Testis (tissue), 5 donors: ENCODE data around the gene MLANA. TPM values are rescaled to one million over a fixed set of nuclear protein-coding genes. Genes with fewer than 3 reads are reported as not detected.

ENCODE experiments used
- DNase-seq: peaks from one replicate; pipeline ENCODE4 v3.0.0-alpha.2; 2019
- H3K27ac ChIP-seq, 2 donors: fragments of 200-600 bp; sonication (generic); one replicate each; pipeline ENCODE4 v1.5.1; 2019
- H3K27me3 ChIP-seq: fragments of 200-600 bp; sonication (generic); one replicate; pipeline ENCODE4 v1.5.1; 2019
- H3K36me3 ChIP-seq: fragments of 200-600 bp; sonication (generic); one replicate; pipeline ENCODE4 v1.5.1; 2017; ENCODE audit warnings: low read depth; ENCODE audit errors: missing control alignments
- H3K4me1 ChIP-seq: fragments of 200-600 bp; sonication (generic); one replicate; pipeline ENCODE4 v1.5.1; 2019
- H3K4me3 ChIP-seq, 2 donors: fragments of 200-600 bp; sonication (generic); one replicate each; pipeline ENCODE4 v1.5.1; 2017 to 2019
- H3K9me3 ChIP-seq: fragments of 200-600 bp; sonication (generic); one replicate; pipeline ENCODE4 v1.5.1; 2017
- CTCF ChIP-seq, 3 experiments: fragments of 450-650 bp in 2 of 3; fragments of 200-600 bp in 1 of 3; sonication (generic) in 1 of 3; IDR thresholded peaks; one replicate each; pipeline ENCODE4 v1.5.1; 2016 to 2019; ENCODE audit warnings: antibody characterized with exemption in 3 of 3, mild to moderate bottlenecking in 2 of 3, moderate library complexity in 1 of 3
- POLR2A ChIP-seq: fragments of 450-650 bp; IDR thresholded peaks from one replicate; pipeline ENCODE4 v1.6.1; 2017; ENCODE audit warnings: antibody characterized with exemption, mild to moderate bottlenecking, moderate library complexity
- WGBS, 2 donors: methylation state at CpG; one replicate each; pipeline ENCODE4 v1.1.5; 2018; 5-methylcytosine and 5-hydroxymethylcytosine counted together
- intact Hi-C: fragments of 100-400 bp; cut with DNase I; formaldehyde crosslinking; loops from one replicate; pipeline ENCODE4 v1.15.1; 2023; ENCODE audit warnings: low total_unique reads
- long read RNA-seq, 2 donors: transcript quantifications; one replicate each; lab custom pipeline, GENCODE V29; 2026
- polyA plus RNA-seq: library from polyadenylated mRNA; stranded (reverse); fragments of 350-450 nt; fragmentation: Illumina TruSeq; extraction: RNeasy Lipid Tissue Mini Kit (QIAGEN cat#74804); gene quantifications from one replicate; pipeline ENCODE4 v1.2.3, GENCODE V29; 2014; ENCODE audit warnings: low read depth, low replicate concordance; ENCODE audit not compliant: insufficient read depth
- total RNA-seq, 2 donors: library from RNA; depleted of rRNA; stranded (reverse); fragments of >200 nt; gene quantifications; one replicate each; pipeline ENCODE4 v1.2.3, GENCODE V29; 2016

The MLANA gene
- not detected for total RNA-seq
- not detected for polyA plus RNA-seq
- long read RNA-seq, donor 1: 0 reads
- long read RNA-seq, donor 2: 0 reads

GRCh38 chr9:5890641-5891040 lies at the start of gene MLANA:
Gene MLANA (plus strand): TSS chr9:5890889. CDS start chr9:5892475, 1,586 bp downstream.
- intact Hi-C loops: no loop called here
- 93 to 94% methylated on average over 9 of the region's 9 CpGs for WGBS, 2 donors
- H3K9me3 ChIP-seq: no peaks in the 10 kb centered on the region
- TF ChIP-seq CTCF (IDR thresholded peaks at IDR 0.05): no peak
- no peak for TF ChIP-seq POLR2A
- no peaks in the 10 kb centered on the region for H3K27me3 ChIP-seq
- no peak within 1 kb of the TSS for H3K4me3 ChIP-seq
- no peaks in the 10 kb centered on the region for H3K4me1 ChIP-seq
- no peaks in the 10 kb centered on the region for H3K36me3 ChIP-seq
- H3K27ac ChIP-seq: no peak within 1 kb of the TSS
- no peak for DNase-seq

- peak; percentile 70 for DNase-seq
- peaks cover 20% of the 10 kb centered on the region for H3K4me1 ChIP-seq
Observed at GRCh38 chr9:5841771-5842573, 48.7 kb upstream of the MLANA start.

GRCh38 chr9:5842929-5843793 lies 47.5 kb upstream of the MLANA start:
- 32 to 44% methylated on average over 5 of the region's 5 CpGs for WGBS, 2 donors
- peak overlapping the region; percentile 47 to 71 for H3K27ac ChIP-seq
- H3K4me1 ChIP-seq: peaks cover 20% of the 10 kb centered on the region
- H3K9me3 ChIP-seq: no peaks in the 10 kb centered on the region
- DNase-seq: no peak
- no peaks in the 10 kb centered on the region for H3K27me3 ChIP-seq
- TF ChIP-seq CTCF (IDR thresholded peaks at IDR 0.05) (no peak), POLR2A (no peak)
- no peak overlapping the region for H3K4me3 ChIP-seq
- no peaks in the 10 kb centered on the region for H3K36me3 ChIP-seq
- intact Hi-C loops: no loop called here

More at GRCh38 chr9:5841771-5842573, 48.7 kb upstream of the MLANA start:
- peak overlapping the region in 1 of 2 donors; percentile 71 for H3K27ac ChIP-seq
- H3K36me3 ChIP-seq: no peaks in the 10 kb centered on the region
- WGBS, 2 donors: 77 to 79% methylated on average over 12 of the region's 12 CpGs
- H3K27me3 ChIP-seq: no peaks in the 10 kb centered on the region
- intact Hi-C loops: no loop called here
- no peak for TF ChIP-seq CTCF (IDR thresholded peaks at IDR 0.05)
- no peak for TF ChIP-seq POLR2A
- no peaks in the 10 kb centered on the region for H3K9me3 ChIP-seq
- H3K4me3 ChIP-seq: no peak overlapping the region

- no peaks in the 10 kb centered on the region for H3K36me3 ChIP-seq
- peaks cover 20% of the 10 kb centered on the region for H3K4me1 ChIP-seq
- TF ChIP-seq POLR2A (no peak), CTCF (IDR thresholded peaks at IDR 0.05) (no peak)
- 40 to 63% methylated on average over 8 of the region's 8 CpGs for WGBS, 2 donors
- H3K9me3 ChIP-seq: no peaks in the 10 kb centered on the region
- no peaks in the 10 kb centered on the region for H3K27me3 ChIP-seq
- no peak for DNase-seq
- intact Hi-C loops: no loop called here
- no peak overlapping the region for H3K4me3 ChIP-seq
- peak overlapping the region; percentile 47 to 71 for H3K27ac ChIP-seq
Observed at GRCh38 chr9:5843794-5844471, 46.8 kb upstream of the MLANA start.
